Umbilical cord (tissue), 2 donors: Measurements from ENCODE around the gene C3orf38. TPM values are rescaled to one million over a fixed set of nuclear protein-coding genes. Genes with fewer than 3 reads are reported as not detected.
"Not testable (repeated sequence)": the region's sequence is repeated elsewhere in the genome, so short reads cannot be mapped to it uniquely, and the experiment has no call there.

ENCODE experiments used
- DNase-seq: peaks from one replicate; pipeline ENCODE4 v3.0.0-alpha.2; 2015; ENCODE audit warnings: low spot score
- total RNA-seq: library from RNA; depleted of rRNA; stranded (reverse); fragments of >200 nt; gene quantifications from one replicate; pipeline ENCODE4 v1.2.3, GENCODE V29; 2014; ENCODE audit warnings: low replicate concordance; ENCODE audit not compliant: insufficient read depth

The C3orf38 gene
- total RNA-seq, 1 donor from 2014 or later, result 45.5 TPM

GRCh38 chr3:88152841-88153240 lies 3.1 kb downstream of the C3orf38 start:
- no peak for DNase-seq

GRCh38 chr3:88166419-88166971 lies 16.7 kb downstream of the C3orf38 start:
- no peak for DNase-seq

GRCh38 chr3:88167173-88167572 lies 17.4 kb downstream of the C3orf38 start:
- peak; percentile 3 for DNase-seq

GRCh38 chr3:88167704-88168103 lies 17.9 kb downstream of the C3orf38 start:
- DNase-seq, result no peak

GRCh38 chr3:88168171-88168570 lies 18.4 kb downstream of the C3orf38 start:
- DNase-seq, result no peak

GRCh38 chr3:88180398-88180999 lies 30.7 kb downstream of the C3orf38 start:
- DNase-seq, result peak; percentile 41

- DNase-seq, result not testable (repeated sequence)
Measured at GRCh38 chr3:88182165-88182918, 32.6 kb downstream of the C3orf38 start.

GRCh38 chr3:88188436-88188835 lies 38.7 kb downstream of the C3orf38 start:
- no peak for DNase-seq

GRCh38 chr3:88189361-88189810 lies 39.6 kb downstream of the C3orf38 start:
- no peak for DNase-seq

- DNase-seq, result no peak
Measured at GRCh38 chr3:88191872-88192409, 42.2 kb downstream of the C3orf38 start.

- no peak for DNase-seq
Measured at GRCh38 chr3:88192631-88193030, 42.9 kb downstream of the C3orf38 start.

GRCh38 chr3:88195951-88196434 lies 46.2 kb downstream of the C3orf38 start:
- DNase-seq, result no peak

GRCh38 chr3:88198121-88198520 lies 48.4 kb downstream of the C3orf38 start:
- no peak for DNase-seq

- DNase-seq, result peak; percentile 76
Measured at GRCh38 chr3:88203642-88204055, 53.9 kb downstream of the C3orf38 start.

Other genes with a start within 250 kb of the C3orf38 start
- 86.7 TPM for gene CGGBP1, start 91.0 kb upstream of the C3orf38 start, total RNA-seq
- gene ZNF654, start 90.7 kb upstream of the C3orf38 start, total RNA-seq, result 37.3 TPM